ENCODE data around the gene MLKL.

MLKL gene

GRCh38 chr16:74735554-74735953 lies 34.9 kb upstream of the MLKL start:
- no peaks in the 10 kb centered on the region for H3K27me3 ChIP-seq (ENCODE audit: insufficient read depth, poor library complexity, severe bottlenecking)
- no peak overlapping the region for H3K4me3 ChIP-seq (replicated peaks; ENCODE audit: insufficient read depth, low read length)
- DNase-seq (ENCODE audit: low read depth in 1 of 2, low spot score in 1 of 2): no peak
- H3K27ac ChIP-seq (replicated peaks): no peak overlapping the region
- TF ChIP-seq SPI1 (IDR thresholded peaks at IDR 0.05; ENCODE audit: borderline replicate concordance, low read depth) (no peak), CTCF (IDR thresholded peaks at IDR 0.05; ENCODE audit: insufficient read depth, low read length) (no peak), POLR2AphosphoS5 (IDR thresholded peaks at IDR 0.05; ENCODE audit: low read depth) (no peak), GABPA (IDR thresholded peaks at IDR 0.05; ENCODE audit: low read depth) (no peak), REST (IDR thresholded peaks at IDR 0.05; ENCODE audit: insufficient replicate concordance, low read depth) (no peak)

GRCh38 chr16:74735162-74735452 lies 34.4 kb upstream of the MLKL start:
- Histone ChIP-seq H3K27me3 (ENCODE audit: insufficient read depth, poor library complexity, severe bottlenecking) (no peaks in the 10 kb centered on the region), H3K4me3 (replicated peaks; ENCODE audit: insufficient read depth, low read length) (no peak overlapping the region), H3K27ac (replicated peaks) (no peak overlapping the region)
- TF ChIP-seq GABPA (IDR thresholded peaks at IDR 0.05; ENCODE audit: low read depth) (no peak), SPI1 (IDR thresholded peaks at IDR 0.05; ENCODE audit: borderline replicate concordance, low read depth) (no peak), REST (IDR thresholded peaks at IDR 0.05; ENCODE audit: insufficient replicate concordance, low read depth) (no peak), CTCF (IDR thresholded peaks at IDR 0.05; ENCODE audit: insufficient read depth, low read length) (no peak), POLR2AphosphoS5 (IDR thresholded peaks at IDR 0.05; ENCODE audit: low read depth) (no peak)
- no peak for DNase-seq (ENCODE audit: low read depth in 1 of 2, low spot score in 1 of 2)

- H3K4me3 ChIP-seq (replicated peaks; ENCODE audit: insufficient read depth, low read length): no peak overlapping the region
- no peak overlapping the region for H3K27ac ChIP-seq (replicated peaks)
- TF ChIP-seq CTCF (IDR thresholded peaks at IDR 0.05; ENCODE audit: insufficient read depth, low read length) (no peak), SPI1 (IDR thresholded peaks at IDR 0.05; ENCODE audit: borderline replicate concordance, low read depth) (no peak), POLR2AphosphoS5 (IDR thresholded peaks at IDR 0.05; ENCODE audit: low read depth) (no peak), REST (IDR thresholded peaks at IDR 0.05; ENCODE audit: insufficient replicate concordance, low read depth) (no peak), GABPA (IDR thresholded peaks at IDR 0.05; ENCODE audit: low read depth) (no peak)
- no peaks in the 10 kb centered on the region for H3K27me3 ChIP-seq (ENCODE audit: insufficient read depth, poor library complexity, severe bottlenecking)
- no peak for DNase-seq (ENCODE audit: low read depth in 1 of 2, low spot score in 1 of 2)
These were observed 33.9 kb upstream of the MLKL start for GRCh38 chr16:74734361-74735161.

Measured in HL-60 (cell line).